DOHH2 (cell line): ENCODE measurements around the gene DGKB.

Experiments used
- EZH2phosphoT487 ChIP-seq: fragments of 200-600 bp; sonication (generic); IDR thresholded peaks from 2 replicates; pipeline ENCODE4 v1.6.1; 2017; ENCODE audit warnings: borderline replicate concordance, mild to moderate bottlenecking, antibody characterized with exemption, low read length, moderate library complexity, mixed read lengths
- TF ChIP-seq, protein P1 (sequence below): fragments of 200-600 bp; sonication (generic); IDR thresholded peaks from one replicate; pipeline ENCODE4 v1.5.1; 2014; ENCODE audit warnings: antibody characterized with exemption, mild to moderate bottlenecking, low read depth, low read length; ENCODE audit not compliant: poor library complexity, severe bottlenecking

- TF ChIP-seq, protein P1, sequence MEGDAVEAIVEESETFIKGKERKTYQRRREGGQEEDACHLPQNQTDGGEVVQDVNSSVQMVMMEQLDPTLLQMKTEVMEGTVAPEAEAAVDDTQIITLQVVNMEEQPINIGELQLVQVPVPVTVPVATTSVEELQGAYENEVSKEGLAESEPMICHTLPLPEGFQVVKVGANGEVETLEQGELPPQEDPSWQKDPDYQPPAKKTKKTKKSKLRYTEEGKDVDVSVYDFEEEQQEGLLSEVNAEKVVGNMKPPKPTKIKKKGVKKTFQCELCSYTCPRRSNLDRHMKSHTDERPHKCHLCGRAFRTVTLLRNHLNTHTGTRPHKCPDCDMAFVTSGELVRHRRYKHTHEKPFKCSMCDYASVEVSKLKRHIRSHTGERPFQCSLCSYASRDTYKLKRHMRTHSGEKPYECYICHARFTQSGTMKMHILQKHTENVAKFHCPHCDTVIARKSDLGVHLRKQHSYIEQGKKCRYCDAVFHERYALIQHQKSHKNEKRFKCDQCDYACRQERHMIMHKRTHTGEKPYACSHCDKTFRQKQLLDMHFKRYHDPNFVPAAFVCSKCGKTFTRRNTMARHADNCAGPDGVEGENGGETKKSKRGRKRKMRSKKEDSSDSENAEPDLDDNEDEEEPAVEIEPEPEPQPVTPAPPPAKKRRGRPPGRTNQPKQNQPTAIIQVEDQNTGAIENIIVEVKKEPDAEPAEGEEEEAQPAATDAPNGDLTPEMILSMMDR, result no peak
- no peak for TF ChIP-seq EZH2phosphoT487
Measured at GRCh38 chr7:14896461-14896860, 6.1 kb downstream of the DGKB start.
